HG02588 (cell line): ENCODE measurements around the gene FIS1.
"Not testable (repeated sequence)": the region's sequence is repeated elsewhere in the genome, so short reads cannot be mapped to it uniquely, and the experiment has no call there.

Experiments
- ATAC-seq: cut with Tn5 transposase; IDR thresholded peaks from one replicate; pipeline ENCODE4 v1.9.1; 2021; ENCODE audit warnings: mild to moderate bottlenecking, moderate library complexity; ENCODE audit not compliant: unreplicated experiment

The FIS1 gene

DNA sequence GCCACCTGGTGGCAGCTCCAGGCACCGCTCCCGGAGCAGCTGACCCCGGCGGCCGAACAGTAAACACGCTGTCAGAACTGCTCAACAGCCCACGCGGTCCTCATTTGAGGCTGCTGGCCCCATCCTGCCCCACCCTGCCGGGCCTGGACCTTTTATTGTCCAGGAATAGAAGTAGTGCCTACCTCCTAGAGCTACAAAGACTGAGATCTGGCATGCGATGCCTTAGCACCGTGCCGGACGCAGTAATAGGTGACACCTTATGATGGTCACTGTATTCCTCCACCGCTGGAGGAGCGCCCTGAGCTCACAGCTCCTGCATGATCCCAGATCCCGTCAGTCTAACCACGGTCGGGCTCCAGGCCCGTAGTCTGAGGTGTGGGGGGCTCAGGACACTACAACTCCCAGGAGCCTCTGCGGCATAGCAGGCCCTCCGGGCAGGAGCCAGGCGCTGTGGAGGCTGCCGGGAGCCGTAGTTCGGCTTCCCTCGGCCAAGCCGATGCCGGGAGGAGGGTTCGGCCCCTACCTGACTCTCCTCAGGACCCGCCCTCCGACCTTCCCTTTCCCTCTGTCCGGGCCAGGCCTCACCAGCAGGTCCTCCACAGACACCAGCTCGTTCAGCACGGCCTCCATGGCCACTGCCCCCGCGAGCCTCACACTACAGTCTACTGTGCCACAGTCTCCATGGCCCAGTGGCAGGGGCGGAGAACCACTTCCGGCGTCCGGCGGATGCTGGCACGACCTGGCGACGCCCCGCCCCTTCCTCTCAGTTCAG, at the start of gene FIS1:
Gene FIS1 (minus strand): TSS at position 707 of the 772 bp plus-strand sequence. CDS start 77 bp downstream, at position 630.
- ATAC-seq, result peak; percentile 88

DNA sequence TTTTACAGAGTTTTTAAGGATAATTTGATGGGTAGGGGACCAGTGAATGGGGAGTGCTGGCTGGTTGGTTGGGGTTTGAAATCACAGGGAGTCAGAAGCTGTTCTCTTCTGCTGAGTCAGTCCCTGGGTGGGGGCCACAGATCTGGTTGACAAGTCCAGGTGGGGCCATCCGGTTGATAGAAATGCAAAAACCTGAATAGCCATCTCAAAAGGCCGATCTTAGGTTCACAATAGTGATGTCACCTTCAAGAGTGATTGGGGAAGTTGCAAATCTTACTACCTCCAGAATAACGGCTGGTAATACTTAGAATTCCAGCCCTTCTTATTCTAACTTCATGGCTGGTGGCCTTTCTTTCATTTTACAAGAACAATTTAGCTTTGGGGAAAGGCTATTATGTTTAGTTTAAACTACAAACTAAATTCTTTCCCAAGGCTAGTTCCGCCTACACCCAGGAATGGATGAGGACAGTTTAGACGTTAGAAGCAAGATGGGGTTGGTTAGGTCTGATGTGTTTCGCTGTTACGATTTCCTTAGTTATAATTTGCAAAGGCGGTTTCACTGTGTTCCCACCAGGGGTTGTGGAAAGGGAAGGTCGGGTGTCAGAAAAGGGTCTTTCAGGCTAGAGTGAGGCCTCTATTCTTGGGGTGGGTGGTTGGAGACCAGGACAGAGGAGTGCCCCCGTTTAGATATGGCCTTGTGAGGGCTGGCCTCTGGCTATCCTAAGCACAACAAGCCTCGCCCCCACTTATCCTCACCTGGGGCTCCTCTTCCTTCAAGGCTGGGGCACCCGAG, 49.4 kb upstream of the FIS1 start:
- ATAC-seq, result no peak

DNA sequence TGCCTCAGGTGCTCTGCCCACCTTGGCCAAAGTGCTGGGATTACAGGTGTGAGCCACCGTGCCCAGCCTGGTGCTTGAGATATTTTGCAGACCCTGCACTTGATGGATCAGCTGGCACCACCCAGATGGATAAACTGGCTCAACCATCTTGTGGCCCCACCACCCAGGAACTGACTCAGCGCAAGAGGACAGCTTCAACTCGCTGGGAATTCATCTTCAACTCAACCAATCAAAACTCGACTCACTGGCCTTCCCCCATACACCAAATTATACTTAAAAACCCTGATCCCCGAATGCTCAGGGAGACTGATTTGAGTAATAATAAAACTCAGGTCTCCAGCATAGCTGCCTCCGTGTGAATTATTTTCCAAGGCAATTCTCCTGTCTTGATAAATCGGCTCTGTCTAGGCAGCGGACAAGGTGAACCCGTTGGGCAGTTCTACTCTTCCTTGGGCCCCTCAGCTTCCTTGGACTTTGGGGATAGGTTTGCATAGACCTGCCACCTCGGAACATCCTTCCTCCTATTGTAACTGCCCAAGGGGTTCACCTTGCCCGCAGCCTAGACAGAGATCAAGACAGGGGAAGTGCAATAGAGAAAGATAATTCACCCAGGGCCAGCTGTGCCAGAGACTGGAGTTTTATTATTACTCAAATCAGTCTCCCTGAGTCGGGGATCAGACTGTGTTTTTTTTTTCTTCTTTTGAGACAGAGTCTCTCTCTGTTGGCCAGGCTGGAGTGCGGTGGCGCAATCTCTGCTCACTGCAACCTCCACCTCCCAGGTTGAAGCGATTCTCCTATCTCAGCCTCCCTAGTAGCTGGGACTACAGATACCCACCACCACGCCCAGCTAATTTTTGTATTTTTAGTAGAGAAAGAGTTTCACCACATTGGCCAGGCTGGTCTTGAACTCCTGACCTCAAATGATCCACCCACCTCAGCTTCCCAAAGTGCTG, 48.5 kb upstream of the FIS1 start:
- ATAC-seq, result not testable (repeated sequence)

DNA sequence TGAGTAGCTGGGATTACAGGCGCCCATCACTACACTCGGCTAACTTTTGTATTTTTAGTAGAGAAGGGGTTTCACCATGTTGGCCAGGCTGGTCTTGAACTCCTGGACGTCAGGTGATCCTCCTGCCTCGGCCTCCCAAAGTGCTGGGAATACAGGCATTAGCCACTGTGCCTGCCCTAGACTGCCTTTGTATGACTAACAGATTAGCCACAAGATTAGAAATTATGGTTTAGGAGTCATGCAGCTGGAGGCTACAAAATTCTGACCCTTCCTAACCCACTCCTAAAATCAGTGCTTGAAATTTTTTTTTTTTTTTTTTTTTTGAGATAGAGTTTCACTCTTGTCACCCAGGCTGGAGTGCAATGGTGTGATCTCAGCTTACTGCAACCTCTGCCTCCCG, 47.7 kb upstream of the FIS1 start:
- not testable (repeated sequence) for ATAC-seq

DNA sequence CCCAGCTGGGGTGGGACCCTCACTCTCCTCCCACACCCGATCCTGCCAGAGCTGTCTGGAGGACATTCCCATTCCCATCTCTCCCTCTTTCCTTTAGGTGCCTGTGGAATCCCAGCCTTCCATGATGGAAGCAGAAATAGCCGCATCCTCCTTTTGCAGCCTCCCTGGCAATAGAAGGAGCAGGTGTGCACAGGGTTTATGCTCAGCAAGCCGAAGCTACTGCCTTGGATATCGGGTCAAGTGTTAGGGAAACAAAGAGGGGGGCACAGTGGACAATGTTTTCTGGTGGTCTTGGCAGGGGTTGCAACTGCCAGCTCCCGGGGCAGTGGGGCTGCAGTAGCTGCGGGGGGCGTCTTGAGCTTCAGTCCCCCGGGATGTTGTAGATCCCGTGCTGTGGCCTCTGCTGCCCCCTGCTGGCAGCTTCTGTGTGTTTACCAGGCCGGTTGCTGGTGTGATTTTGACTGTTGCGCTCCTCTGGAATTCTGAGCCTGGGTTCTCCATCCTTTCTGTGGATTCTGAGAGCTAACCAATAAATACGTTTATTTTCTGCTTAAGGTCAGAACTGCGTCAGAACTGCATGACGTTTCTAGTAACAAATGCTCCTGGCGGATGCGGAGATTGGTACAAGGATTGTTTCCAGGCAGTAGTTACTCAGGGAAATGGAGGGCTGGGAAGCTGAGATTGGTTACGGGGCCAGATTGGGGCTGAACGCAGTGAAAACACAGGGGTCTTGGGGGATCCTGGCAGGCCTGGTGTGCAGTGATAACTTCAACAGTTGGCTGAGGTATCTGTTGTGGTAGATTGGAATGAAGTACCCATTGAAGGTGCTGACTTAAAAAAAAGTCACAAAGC, 45.5 kb upstream of the FIS1 start:
- ATAC-seq, result peak; percentile 24

DNA sequence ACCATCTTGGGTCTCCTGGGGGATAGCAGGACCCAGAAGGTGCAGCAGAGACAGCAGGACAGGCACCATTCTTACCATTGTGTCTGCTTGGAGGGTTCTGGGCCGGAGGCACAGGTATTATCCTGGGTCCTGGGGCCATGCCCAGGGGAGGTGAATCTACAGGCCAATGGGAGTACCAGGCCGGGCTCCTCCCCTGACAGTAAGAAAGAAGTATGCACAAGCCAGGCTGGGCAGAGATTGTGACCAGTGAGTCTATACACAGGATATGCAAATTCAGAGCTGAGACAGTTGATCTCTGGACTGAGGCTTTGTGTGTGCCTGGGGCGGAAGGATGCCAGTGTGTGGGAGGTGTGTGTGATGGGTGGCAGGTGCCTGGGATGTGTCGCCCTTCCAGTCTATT, 44.8 kb upstream of the FIS1 start:
- peak; percentile 77 for ATAC-seq

DNA sequence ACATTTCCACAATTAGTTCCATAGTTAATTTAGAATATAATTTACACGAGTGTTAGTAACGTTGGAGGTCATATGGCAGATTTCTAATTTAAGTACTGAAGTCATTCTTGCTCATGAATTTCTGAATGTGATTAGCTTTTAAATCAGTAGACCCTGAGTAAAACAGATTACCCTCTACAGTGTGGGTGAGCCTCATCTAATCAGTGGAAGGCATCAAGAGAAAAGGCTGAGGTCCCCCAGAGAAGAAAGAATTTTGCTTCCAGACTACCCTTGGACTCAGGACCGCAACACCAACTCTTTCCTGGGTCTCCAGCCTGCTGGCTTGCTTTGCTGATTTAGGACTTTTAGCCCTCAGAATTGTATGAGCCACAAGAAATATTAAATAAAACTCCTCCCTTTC, 43.6 kb upstream of the FIS1 start:
- no peak for ATAC-seq

DNA sequence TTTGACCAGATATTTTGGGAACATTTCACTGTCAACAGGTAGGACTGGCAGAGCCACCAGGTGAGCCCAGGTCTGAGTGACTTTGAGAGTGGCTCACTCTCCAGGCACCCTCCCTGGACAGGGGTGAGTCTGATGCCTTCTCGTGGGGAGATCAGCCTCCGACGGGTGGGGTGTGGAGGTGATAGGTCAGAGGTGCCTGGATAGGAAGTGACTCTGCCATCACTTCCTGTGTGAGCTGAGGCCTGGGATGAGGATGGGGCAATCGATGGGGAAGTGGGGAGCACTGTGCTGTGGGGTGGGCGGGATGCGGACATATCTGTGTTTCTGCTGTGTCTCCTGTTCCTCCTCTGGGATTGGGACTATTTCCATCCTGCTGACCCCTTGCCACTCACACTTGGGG, 42.2 kb upstream of the FIS1 start:
- ATAC-seq, result no peak

DNA sequence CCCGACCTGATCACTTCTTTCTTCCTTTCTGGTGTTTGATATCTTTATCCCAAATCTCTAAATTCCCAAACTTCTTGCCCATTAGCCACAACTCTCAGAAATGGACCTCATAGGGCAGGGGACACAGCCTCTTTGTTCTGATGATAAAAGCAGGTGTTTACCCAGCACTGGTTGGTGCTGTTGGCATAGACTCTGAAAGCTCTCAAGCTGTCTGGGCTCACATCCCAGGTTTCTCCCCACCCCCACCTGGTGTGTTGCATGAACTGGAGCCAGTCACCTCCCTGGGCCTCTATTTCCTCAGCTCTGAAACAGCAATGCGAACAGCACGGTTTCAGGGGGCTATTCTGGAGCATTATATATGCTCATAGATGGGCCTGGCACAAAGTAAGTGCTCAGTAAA, 41.0 kb upstream of the FIS1 start:
- not testable (repeated sequence) for ATAC-seq

DNA sequence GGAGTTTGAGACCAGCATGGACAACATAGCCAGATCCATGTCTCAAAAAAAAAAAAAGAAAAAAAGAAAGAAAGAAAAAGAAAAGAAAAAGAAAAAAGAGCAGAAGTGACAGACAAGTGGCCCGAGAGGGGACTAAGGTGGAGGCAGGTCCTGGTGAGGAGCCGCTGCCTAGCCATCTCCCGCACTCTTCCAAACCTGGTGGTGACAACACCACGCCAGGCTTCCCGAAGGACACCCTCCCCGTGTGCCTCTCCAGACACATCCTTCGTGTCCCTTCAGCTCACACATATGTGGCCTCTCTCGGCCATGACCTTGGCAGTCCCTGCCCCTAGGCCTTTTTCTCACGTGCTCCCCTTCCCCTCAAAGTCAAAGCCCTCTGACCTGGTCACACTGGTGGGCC, 40.3 kb upstream of the FIS1 start:
- no peak for ATAC-seq

DNA sequence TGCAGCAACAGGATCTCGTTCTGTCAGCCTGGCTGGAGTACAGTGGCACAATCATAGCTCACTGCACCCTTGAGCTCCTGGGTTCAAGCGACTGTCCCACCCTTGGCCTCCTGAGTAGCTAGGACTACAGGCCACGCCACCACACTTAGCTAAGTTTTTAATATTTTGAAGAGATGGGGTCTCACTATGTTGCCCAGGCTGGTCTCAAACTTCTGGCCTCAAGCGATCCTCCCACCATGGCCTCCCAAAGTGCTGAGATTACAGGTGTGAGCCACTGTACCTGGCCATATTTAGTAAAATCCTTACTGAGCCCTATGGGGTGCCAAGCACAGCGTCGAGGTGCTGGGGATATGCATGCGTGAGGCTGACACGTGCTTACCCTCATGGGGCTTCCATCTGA, 36.0 kb upstream of the FIS1 start:
- ATAC-seq, result not testable (repeated sequence)

DNA sequence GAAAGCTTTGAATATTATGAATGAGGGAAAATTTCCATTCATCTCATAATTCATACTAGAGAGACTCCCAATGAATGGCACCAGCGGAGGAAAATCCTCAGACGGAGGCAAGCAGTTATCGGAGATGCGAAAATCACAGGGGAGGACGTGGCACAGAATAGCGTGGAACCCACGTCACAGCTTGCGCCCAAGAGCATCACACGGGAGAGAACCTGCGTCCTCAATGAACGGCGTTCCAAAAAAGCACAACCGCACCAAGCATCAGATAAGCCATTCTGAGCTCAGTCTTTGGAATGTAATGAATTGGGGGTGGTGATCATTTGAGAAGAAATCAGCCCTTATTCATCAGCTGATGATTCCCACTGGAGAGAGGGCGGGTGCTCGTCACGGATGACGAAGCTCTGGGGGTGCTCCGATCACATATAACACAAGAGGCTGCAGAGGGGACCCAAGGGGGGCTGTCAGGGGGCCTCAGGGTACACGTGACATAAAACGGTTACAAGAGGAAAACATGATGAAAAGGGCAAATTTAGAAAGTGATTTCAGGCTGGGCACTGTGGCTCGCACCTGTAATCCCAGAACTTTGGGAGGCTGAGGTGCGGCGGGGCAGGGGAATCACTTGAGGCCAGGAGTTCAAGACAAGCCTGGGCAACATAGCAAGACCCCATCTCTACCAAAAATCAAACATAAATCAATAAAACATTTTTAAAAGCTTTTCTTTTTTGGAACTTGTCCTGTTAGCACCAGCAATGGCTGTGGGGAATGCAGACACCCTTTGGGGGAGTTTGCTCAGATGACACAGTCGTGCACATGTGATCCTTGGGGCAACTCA, 33.8 kb upstream of the FIS1 start:
- ATAC-seq, result no peak

DNA sequence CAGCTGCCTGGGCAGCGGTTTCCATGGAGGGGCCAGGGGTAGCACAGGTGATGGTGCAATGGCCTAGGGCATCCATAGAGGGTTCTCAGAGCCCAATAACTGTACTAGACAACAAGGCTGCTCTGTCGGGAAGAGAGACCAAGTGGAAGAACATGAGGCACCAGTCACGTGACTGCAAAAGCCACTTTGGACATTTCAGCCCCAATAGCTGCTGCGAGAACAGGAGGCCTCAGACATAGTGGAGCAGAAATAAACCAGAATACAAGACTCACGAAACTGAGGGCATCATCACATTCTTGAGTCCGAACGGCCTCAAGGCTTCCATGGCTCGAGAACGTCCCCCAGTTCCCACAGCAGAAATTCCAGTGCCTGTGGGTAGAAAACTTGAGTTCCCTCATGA, 32.3 kb upstream of the FIS1 start:
- no peak for ATAC-seq

DNA sequence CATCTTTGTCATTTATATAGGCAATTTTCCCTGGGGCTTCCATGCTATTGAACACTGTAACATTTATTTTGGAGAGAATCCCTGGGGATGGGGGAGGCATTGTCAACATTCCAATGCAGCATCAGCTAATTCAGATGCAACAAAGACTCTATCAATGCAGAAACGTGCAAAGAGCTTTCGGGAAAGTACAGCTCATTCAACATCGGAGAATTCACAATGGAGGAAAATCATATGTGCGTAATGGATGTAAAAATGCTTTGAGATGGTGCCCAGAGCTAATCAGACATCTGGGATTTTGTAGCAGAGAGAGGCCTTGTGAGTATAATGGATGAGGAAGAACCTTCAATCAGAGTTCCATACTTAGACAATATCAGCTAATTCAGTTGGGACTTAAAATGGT, 28.3 kb upstream of the FIS1 start:
- ATAC-seq, result no peak

DNA sequence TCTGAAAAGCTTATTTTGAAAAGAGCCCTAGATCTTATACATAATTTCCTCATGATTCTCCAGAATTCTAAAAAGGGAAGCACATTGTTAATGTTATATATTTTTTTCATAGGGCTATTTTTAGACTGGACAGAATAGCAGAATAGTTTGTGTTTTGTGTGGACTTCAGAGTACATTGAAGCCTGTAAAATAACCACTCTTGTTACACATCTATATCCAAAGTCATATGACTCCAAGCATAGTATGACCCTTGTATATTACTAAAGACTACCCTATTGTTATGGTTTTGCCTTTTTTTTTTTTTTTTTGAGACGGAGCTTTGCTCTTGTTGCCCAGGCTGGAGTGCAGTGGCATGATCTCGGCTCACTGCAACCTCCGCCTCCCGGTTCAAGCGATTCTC, 26.1 kb upstream of the FIS1 start:
- ATAC-seq, result no peak

DNA sequence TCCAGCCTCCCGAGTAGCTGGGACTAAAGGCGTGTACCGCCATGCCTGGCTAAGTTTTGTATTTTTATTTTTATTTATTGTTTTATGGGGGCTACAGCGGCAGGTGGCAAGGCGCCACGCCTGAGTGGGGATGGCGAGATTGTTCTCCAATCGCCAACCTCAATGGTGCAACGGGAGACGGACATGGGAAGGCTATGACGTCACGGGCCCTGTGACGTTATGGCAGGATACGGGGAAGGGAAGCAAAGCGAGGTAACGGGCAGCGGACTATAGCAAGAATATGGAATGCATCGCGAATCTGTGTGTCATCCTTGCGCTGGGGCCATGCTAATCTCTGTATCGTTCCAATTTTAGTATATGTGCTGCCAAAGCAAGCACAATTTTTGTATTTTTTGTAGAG, 24.8 kb upstream of the FIS1 start:
- ATAC-seq, result no peak

DNA sequence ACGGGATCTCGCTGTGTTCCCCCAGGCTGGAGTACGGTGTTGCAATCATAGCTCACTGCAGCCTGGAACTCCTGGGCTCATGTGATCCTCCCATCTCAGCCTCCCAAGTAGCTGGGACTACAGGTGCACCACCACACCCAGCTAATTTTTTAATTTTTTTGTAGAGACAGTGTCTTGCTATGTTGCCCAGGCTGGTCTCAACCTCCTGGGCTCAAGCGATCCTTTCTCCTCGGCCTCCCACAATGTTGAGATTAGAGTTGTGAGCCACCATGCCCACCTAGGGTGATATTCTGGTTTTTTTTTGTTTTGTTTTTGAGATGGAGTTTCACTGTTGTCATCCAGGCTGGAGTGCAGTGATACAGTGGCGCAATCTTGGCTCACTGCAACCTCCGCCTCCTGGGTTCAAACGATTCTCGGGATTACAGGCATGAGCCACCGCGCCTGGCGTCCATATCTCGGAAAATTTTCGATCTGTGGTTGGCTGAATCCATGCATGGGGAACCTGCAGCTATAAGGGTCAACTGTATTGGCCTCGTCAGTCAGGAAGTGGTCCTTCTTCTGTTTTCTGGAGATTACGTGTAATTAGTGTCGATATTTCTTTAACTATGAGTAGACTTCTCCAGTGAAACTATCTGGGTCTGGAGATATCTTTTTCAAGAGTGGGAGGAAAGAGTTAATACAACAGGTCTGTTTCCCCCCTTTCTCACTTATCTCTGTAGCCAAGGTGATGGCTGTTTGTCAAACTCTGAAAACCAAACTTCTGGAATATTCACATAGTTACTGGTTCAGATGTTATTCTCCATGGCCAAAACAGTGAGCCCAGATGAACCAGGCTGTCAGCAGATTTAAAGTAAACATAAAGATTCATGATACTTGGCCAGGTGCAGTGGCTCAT, 21.0 kb upstream of the FIS1 start:
- no peak for ATAC-seq

DNA sequence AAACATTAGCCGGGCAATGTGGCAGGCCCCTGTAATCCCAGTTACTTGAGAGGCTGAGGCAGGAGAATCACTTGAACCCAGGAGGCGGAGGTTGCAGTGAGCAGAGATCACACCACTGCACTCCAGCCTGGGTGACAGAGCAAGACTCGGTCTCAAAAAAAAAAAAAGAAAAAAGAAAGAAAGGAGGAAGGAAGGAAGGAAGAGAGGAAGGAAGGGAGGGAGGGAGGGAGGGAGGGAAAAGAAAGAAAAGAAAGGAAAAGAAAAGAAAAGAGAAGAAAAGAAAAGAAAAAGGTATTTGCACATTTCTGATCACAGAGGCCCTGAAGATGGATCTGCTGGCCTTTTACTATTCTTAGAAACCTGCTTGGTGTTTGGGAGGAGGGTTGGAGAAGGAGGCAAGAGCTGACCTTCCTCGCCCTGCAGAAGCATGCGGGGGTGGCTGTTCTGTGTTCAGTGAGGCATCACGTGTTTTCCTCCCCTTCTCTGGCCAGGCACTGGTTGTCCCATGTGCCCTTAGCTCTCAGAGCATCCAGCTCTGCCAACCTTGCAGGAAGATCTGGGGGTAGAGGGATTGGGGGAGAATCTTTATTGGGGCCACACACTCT, 19.3 kb upstream of the FIS1 start:
- not testable (repeated sequence) for ATAC-seq
